Endothelial cell of umbilical vein (primary cell): ENCODE measurements around the gene ABCB10. TPM values are rescaled to one million over a fixed set of nuclear protein-coding genes. Genes with fewer than 3 reads are reported as not detected.

Experiments used
- BruUV-seq: library from RNA; stranded (reverse); fragments of 400-500 nt; replicated peaks from 2 replicates; lab custom pipeline; 2021; lab: Mats Ljungman, UMichigan
- CTCF ChIA-PET: fragments of 300-600, 350-600 bp; sonication (Branson Sonifier 250); formaldehyde crosslinking; loops from one replicate; lab custom pipeline; 2021; ENCODE audit warnings: antibody characterized with exemption, inconsistent platforms; lab: Charles Lee
- POLR2A ChIA-PET: fragments of 300-600, 350-600 bp; sonication (Branson Sonifier 250); formaldehyde crosslinking; loops from one replicate; lab custom pipeline; 2021; ENCODE audit warnings: antibody characterized with exemption, inconsistent platforms; lab: Charles Lee
- DNase-seq: peaks from one replicate; pipeline ENCODE4 v3.0.0-alpha.2; 2011; ENCODE audit warnings: low read depth, low spot score
- FAIRE-seq: peaks from 2 replicates; lab custom pipeline; 2011; peaks lifted over from hg19 to GRCh38; lab: Jason Lieb, UNC
- H2AFZ ChIP-seq: 2 replicates; pipeline ENCODE4 v1.6.0; 2012; ENCODE audit warnings: low read depth, low read length, control low read depth, inconsistent platforms
- H3K27ac ChIP-seq: 2 replicates; pipeline ENCODE4 v1.5.1; 2011; ENCODE audit warnings: low read depth, mild to moderate bottlenecking, control low read depth, low read length, moderate library complexity; ENCODE audit not compliant: insufficient read depth
- H3K27me3 ChIP-seq, 2 experiments: 2 replicates each; pipeline versions ENCODE4 v1.6.0 to v1.6.1; 2011; ENCODE audit warnings: low read length in 2 of 2, mixed read lengths in 1 of 2; ENCODE audit not compliant: control insufficient read depth in 2 of 2, insufficient read depth in 2 of 2
- H3K36me3 ChIP-seq, 2 experiments: 2 replicates in 1 of 2; 3 replicates in 1 of 2; pipeline ENCODE4 v1.5.1; 2011; ENCODE audit warnings: low read length in 2 of 2, mild to moderate bottlenecking in 1 of 2, moderate library complexity in 1 of 2; ENCODE audit not compliant: control insufficient read depth in 2 of 2, insufficient read depth in 2 of 2; ENCODE audit errors: extremely low read depth in 1 of 2
- H3K4me1 ChIP-seq: 3 replicates; pipeline ENCODE4 v1.5.1; 2011; ENCODE audit warnings: mild to moderate bottlenecking, low read length; ENCODE audit not compliant: control insufficient read depth, insufficient read depth; ENCODE audit errors: extremely low read depth
- H3K4me2 ChIP-seq: 2 replicates; pipeline ENCODE4 v1.6.1; 2011; ENCODE audit warnings: low read length, control low read depth, mixed read lengths; ENCODE audit not compliant: insufficient read depth
- H3K4me3 ChIP-seq, 3 experiments: fragments of 200-600 bp in 1 of 3; sonication (generic), shearing (Covaris generic) in 1 of 3; replicated peaks in 1 of 3; 2 replicates each; pipeline ENCODE4 v1.5.1; 2011 to 2016; ENCODE audit warnings: control low read depth in 3 of 3, low read length in 3 of 3, mild to moderate bottlenecking in 2 of 3, inconsistent platforms in 1 of 3, low read depth in 1 of 3, moderate library complexity in 1 of 3; ENCODE audit not compliant: insufficient read depth in 1 of 3
- H3K79me2 ChIP-seq: 2 replicates; pipeline ENCODE4 v1.6.0; 2012; ENCODE audit warnings: low read length, inconsistent platforms; ENCODE audit not compliant: control insufficient read depth, insufficient read depth
- H3K9ac ChIP-seq: replicated peaks from 2 replicates; pipeline ENCODE3; 2011; ENCODE audit warnings: low read length, control low read depth; ENCODE audit not compliant: insufficient read depth; ENCODE audit errors: extremely low read depth
- H3K9me1 ChIP-seq: replicated peaks from 3 replicates; pipeline ENCODE4 v1.6.0; 2011; ENCODE audit warnings: mild to moderate bottlenecking, low read length; ENCODE audit not compliant: control insufficient read depth, insufficient read depth; ENCODE audit errors: extremely low read depth
- H3K9me3 ChIP-seq: replicated peaks from 2 replicates; pipeline ENCODE4 v1.5.1; 2012; ENCODE audit warnings: low read length, inconsistent platforms; ENCODE audit not compliant: control insufficient read depth, insufficient read depth
- H4K20me1 ChIP-seq: replicated peaks from 2 replicates; pipeline ENCODE3; 2011; ENCODE audit warnings: mild to moderate bottlenecking, low read length; ENCODE audit not compliant: control insufficient read depth, insufficient read depth; ENCODE audit errors: extremely low read depth
- EZH2 ChIP-seq: IDR thresholded peaks from 2 replicates; pipeline ENCODE4 v1.6.1; 2012; ENCODE audit warnings: borderline replicate concordance, low read depth, mild to moderate bottlenecking, moderate library complexity, low read length, inconsistent platforms; ENCODE audit not compliant: severe bottlenecking
- FOS ChIP-seq: IDR thresholded peaks from 2 replicates; pipeline ENCODE4 v1.6.1; 2011; ENCODE audit warnings: mild to moderate bottlenecking, low read length, moderate library complexity, borderline replicate concordance; ENCODE audit not compliant: insufficient read depth
- GATA2 ChIP-seq: IDR thresholded peaks from 2 replicates; pipeline ENCODE4 v1.7.0; 2011; ENCODE audit warnings: low read depth, mild to moderate bottlenecking, moderate library complexity, mixed read lengths, low read length; ENCODE audit not compliant: insufficient read length, insufficient read depth
- POLR2A ChIP-seq: IDR thresholded peaks from 2 replicates; pipeline ENCODE4 v1.6.1; 2012; ENCODE audit warnings: low read depth, mild to moderate bottlenecking, control low read depth, low read length
- POLR2AphosphoS5 ChIP-seq: IDR thresholded peaks from 2 replicates; pipeline ENCODE4 v1.6.1; 2012; ENCODE audit warnings: low read depth, mild to moderate bottlenecking, control low read depth, low read length, moderate library complexity; ENCODE audit not compliant: insufficient read depth
- dilution Hi-C: fragments of 300-500 bp; cut with MboI; formaldehyde crosslinking; loops from one replicate; pipeline ENCODE4 v1.15.0; 2019; ENCODE audit warnings: low sequenced_read_pairs; ENCODE audit not compliant: extremely low pct_ligation_motif_present
- intact Hi-C: fragments of 100-400 bp; cut with micrococcal nuclease; formaldehyde crosslinking; loops from one replicate; pipeline ENCODE4 v1.10.0; 2022
- polyA plus RNA-seq, 4 experiments: library from polyadenylated mRNA; depleted of rRNA in 3 of 4; stranded (reverse) in 3 of 4; unstranded in 1 of 4; fragments of >200 nt; gene quantifications; 2 replicates each; pipeline versions ENCODE4 v1.2.1 to v1.2.3, GENCODE V29; 2011 to 2012; ENCODE audit warnings: missing spikeins in 1 of 4
- total RNA-seq: library from RNA; stranded (reverse); gene quantifications from 2 replicates; pipeline ENCODE4 v1.2.3, GENCODE V29; 2021

ABCB10 gene
- total and polyA plus RNA-seq, 2 donors (not counting 3 experiments of a cell fraction or from before 2014, with no cell fraction given): 6.0 to 19.4 TPM

DNA sequence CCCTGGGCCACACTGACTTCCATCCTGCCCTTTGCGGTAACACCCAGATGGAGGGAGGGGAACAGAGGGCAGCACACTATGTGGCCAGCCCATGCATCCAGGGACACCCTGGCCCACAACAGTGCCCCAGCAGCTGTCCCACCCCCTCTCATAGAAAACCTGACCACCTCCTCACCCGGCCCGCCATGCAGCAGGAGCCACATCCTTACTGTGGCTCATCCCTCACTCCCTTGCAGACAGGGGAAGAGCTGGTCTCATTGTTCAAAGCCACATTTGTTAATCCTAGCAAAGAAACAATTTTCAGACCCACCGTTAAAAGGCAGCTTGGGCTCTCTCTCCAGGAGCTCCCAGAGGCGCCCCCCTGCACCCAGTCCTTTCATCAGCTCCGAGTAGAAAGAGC lies 27.2 kb downstream of the ABCB10 start:
- no peak overlapping the region for H3K9ac ChIP-seq
- H3K4me1 ChIP-seq: no peaks in the 10 kb centered on the region
- no peak overlapping the region for H3K27ac ChIP-seq
- TF ChIP-seq POLR2AphosphoS5: no peak
- ChIA-PET CTCF (no interaction called here), POLR2A (no interaction called here)
- H3K79me2 ChIP-seq: no peaks in the 10 kb centered on the region
- H3K9me1 ChIP-seq: no peaks in the 10 kb centered on the region
- no peaks in the 10 kb centered on the region for H3K9me3 ChIP-seq
- no peak overlapping the region for H2AFZ ChIP-seq
- no TSS peak for BruUV-seq
- H3K4me3 ChIP-seq: no peak overlapping the region
- intact Hi-C loops (no loop called here), dilution Hi-C loops (no loop called here)
- H4K20me1 ChIP-seq: no peaks in the 10 kb centered on the region
- peaks cover 1 to 9% of the 10 kb centered on the region in 2 experiments for H3K36me3 ChIP-seq
- H3K27me3 ChIP-seq: no peaks in the 10 kb centered on the region
- H3K4me2 ChIP-seq: no peak overlapping the region
- FAIRE-seq: no peak
- DNase-seq: no peak

DNA sequence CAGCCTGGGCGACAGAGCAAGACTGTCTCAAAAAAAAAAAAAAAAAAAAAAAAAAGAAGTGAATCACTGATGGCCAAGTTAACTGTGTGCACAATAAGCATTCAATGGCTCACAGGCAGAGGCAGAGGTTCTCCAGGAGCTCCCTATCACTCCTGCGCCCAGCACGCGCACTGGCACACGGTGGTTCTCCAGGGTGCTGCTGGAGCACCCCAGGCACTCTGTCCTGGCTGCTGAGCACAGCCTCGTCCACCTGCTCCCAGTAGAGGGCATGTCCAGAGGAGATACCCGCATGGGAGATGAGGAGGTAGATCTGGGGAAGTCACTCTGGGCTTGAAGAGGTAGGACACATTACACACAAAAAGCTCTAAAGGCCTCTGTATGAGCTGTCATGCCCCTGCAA lies 28.9 kb downstream of the ABCB10 start:
- POLR2A ChIA-PET: no interaction called here
- TF ChIP-seq POLR2A: no peak
- TF ChIP-seq EZH2: no peak
- no peak for TF ChIP-seq GATA2
- no peak for TF ChIP-seq FOS
- Histone ChIP-seq H3K9ac (no peak overlapping the region), H3K27me3 (no peaks in the 10 kb centered on the region), H2AFZ (no peak overlapping the region), H3K79me2 (no peaks in the 10 kb centered on the region), H3K27ac (no peak overlapping the region), H3K4me1 (no peaks in the 10 kb centered on the region), H3K36me3 (peaks cover 4 to 9% of the 10 kb centered on the region in 2 experiments), H3K4me2 (no peak overlapping the region), H4K20me1 (no peaks in the 10 kb centered on the region), H3K9me1 (no peaks in the 10 kb centered on the region), H3K4me3 (no peak overlapping the region), H3K9me3 (no peaks in the 10 kb centered on the region)
- dilution Hi-C loops (no loop called here), intact Hi-C loops (no loop called here)
- no peak for DNase-seq
- CTCF ChIA-PET: interaction anchor here (1.3 kb wide), 1 partner anchor 10 kb away, joined by 3 read pairs; no protein-coding TSS in a partner anchor
- no TSS peak for BruUV-seq
- FAIRE-seq: no peak
